Calu3 (cell line): Measurements from ENCODE around the gene OXSM. TPM values are rescaled to one million over a fixed set of nuclear protein-coding genes. Genes with fewer than 3 reads are reported as not detected.

Experiments used
- BruUV-seq: library from RNA; stranded (reverse); fragments of 400-500 nt; replicated peaks from 2 replicates; lab custom pipeline; 2021; lab: Mats Ljungman, UMichigan
- CTCF ChIA-PET: fragments of 300-600 bp; sonication (Branson Sonifier 250); formaldehyde crosslinking; loops from one replicate; lab custom pipeline; 2022; ENCODE audit warnings: antibody characterized with exemption; lab: Charles Lee
- DNase-seq: peaks from one replicate; pipeline ENCODE4 v3.0.0; 2022
- H3K27ac Mint-ChIP-seq: one replicate; pipeline ENCODE4 v1.8.0; 2022; ENCODE audit warnings: mixed read lengths; ENCODE audit not compliant: unreplicated experiment
- H3K27me3 Mint-ChIP-seq: one replicate; pipeline ENCODE4 v1.8.0; 2022; ENCODE audit warnings: mixed read lengths; ENCODE audit not compliant: unreplicated experiment
- H3K36me3 Mint-ChIP-seq: one replicate; pipeline ENCODE4 v1.8.0; 2022; ENCODE audit warnings: mild to moderate bottlenecking, moderate library complexity, mixed read lengths; ENCODE audit not compliant: insufficient read depth, unreplicated experiment
- H3K4me1 Mint-ChIP-seq: one replicate; pipeline ENCODE4 v1.8.0; 2022; ENCODE audit warnings: mild to moderate bottlenecking, low read depth, mixed read lengths; ENCODE audit not compliant: unreplicated experiment
- H3K4me3 Mint-ChIP-seq: one replicate; pipeline ENCODE4 v1.8.0; 2022; ENCODE audit warnings: mild to moderate bottlenecking, low read depth, moderate library complexity, mixed read lengths; ENCODE audit not compliant: unreplicated experiment
- H3K9me3 Mint-ChIP-seq: one replicate; pipeline ENCODE4 v1.8.0; 2022; ENCODE audit warnings: low read depth, mixed read lengths; ENCODE audit not compliant: unreplicated experiment
- intact Hi-C: fragments of 100-400 bp; cut with micrococcal nuclease; formaldehyde crosslinking; loops from one replicate; pipeline ENCODE4 v1.10.0; 2022; ENCODE audit not compliant: unreplicated experiment
- total RNA-seq: library from RNA; stranded (reverse); gene quantifications from 2 replicates; pipeline ENCODE4 v1.2.3, GENCODE V29; 2022
- TF ChIP-seq, protein P1 (sequence below): fragments of 200-600 bp; IDR thresholded peaks from one replicate; pipeline ENCODE4 v1.8.0; 2022; ENCODE audit warnings: antibody characterized with exemption; ENCODE audit not compliant: unreplicated experiment

The OXSM gene
- total RNA-seq, 1 experiment from 2014 or later, result 13.6 TPM

DNA sequence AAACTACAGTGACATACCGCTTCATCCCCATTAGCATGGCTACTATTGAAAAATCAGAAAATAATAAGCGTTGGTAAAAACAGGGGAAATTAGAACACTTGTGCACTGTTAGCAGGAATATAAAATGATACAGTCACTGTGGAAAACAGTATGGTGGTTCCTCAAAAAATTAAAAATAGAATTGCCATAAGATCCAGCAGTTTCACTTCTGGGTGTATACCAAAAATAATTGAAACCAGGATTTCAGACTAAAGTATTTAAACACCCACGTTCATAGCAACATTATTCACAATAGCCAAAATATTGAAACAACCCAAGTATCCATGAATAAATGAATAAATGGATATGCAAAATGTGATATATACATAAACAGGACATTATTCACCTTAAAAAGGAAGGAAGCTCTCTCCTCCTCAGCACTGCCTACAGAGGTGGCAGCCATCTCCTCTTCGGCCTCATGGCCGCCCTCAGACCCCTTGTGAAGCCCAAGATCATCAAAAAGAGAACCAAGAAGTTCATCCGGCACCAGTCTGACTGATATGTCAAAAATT is 40.8 kb upstream of the OXSM start:
- intact Hi-C loops, result no loop called here
- CTCF ChIA-PET, result no interaction called here
- Mint-ChIP-seq H3K4me1 (peaks cover 4% of the 10 kb centered on the region), H3K36me3 (no peaks in the 10 kb centered on the region), H3K9me3 (no peaks in the 10 kb centered on the region), H3K27me3 (no peaks in the 10 kb centered on the region), H3K4me3 (no peak overlapping the region), H3K27ac (no peak overlapping the region)
- no TSS peak for BruUV-seq
- TF ChIP-seq, protein P1, sequence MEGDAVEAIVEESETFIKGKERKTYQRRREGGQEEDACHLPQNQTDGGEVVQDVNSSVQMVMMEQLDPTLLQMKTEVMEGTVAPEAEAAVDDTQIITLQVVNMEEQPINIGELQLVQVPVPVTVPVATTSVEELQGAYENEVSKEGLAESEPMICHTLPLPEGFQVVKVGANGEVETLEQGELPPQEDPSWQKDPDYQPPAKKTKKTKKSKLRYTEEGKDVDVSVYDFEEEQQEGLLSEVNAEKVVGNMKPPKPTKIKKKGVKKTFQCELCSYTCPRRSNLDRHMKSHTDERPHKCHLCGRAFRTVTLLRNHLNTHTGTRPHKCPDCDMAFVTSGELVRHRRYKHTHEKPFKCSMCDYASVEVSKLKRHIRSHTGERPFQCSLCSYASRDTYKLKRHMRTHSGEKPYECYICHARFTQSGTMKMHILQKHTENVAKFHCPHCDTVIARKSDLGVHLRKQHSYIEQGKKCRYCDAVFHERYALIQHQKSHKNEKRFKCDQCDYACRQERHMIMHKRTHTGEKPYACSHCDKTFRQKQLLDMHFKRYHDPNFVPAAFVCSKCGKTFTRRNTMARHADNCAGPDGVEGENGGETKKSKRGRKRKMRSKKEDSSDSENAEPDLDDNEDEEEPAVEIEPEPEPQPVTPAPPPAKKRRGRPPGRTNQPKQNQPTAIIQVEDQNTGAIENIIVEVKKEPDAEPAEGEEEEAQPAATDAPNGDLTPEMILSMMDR, result no peak
- no peak for DNase-seq

DNA sequence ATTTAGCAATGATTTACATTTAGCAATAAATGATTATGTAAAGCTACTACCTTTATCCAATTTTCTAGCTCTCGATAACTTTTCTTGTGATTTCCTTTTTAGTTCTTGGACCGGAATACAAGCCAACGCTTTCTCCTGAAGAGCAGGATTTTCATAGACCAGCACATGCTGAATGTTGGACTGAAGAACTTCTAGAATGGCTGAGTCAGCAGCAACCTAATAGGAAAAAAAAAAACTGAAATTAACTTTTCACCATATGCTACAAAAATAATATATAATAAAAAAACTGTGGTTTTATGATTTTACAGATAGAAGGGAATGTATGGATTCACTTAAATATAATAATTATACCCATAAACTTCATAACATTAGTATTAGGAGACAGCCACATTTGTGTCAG is 38.8 kb upstream of the OXSM start:
- BruUV-seq, result no TSS peak
- no peaks in the 10 kb centered on the region for H3K27me3 Mint-ChIP-seq
- CTCF ChIA-PET, result interaction anchor here (0.7 kb wide), 1 partner anchor 218 kb away, joined by 3 read pairs; no protein-coding TSS in a partner anchor

DNA sequence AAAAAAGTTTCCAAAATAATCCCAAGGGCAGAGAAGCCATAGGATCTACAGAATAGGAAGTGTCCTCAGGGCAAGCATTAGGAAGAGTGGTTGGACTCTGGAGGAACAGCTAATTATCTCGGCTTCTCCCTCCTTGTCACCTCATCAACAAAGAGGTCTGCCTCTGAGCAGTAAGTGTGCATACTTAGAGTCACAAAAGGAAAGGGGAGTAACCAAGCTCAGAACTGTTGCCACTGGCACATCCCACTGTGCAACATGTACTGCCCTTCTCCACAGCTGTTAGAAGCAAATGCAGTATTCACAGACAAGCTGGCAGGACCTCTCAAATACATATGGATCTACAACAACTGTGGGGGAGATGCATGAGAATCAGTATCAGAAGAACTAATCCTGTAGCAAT is 38.2 kb upstream of the OXSM start:
- no TSS peak for BruUV-seq
- Mint-ChIP-seq H3K4me3 (no peak overlapping the region), H3K27me3 (no peaks in the 10 kb centered on the region), H3K9me3 (no peaks in the 10 kb centered on the region), H3K4me1 (peaks cover 12% of the 10 kb centered on the region), H3K27ac (no peak overlapping the region), H3K36me3 (no peaks in the 10 kb centered on the region)
- DNase-seq, result no peak
- TF ChIP-seq, protein P1, result no peak
- intact Hi-C loops, result no loop called here
- CTCF ChIA-PET, result interaction anchor here (2.0 kb wide), 1 partner anchor 32 kb away, joined by 5 read pairs; the partner anchor contains the start of gene NGLY1

More for the DNA sequence above, 38.8 kb upstream of the OXSM start:
- TF ChIP-seq, protein P1, result no peak
- Mint-ChIP-seq H3K4me3 (no peak overlapping the region), H3K27ac (no peak overlapping the region), H3K4me1 (peaks cover 12% of the 10 kb centered on the region), H3K9me3 (no peaks in the 10 kb centered on the region), H3K36me3 (no peaks in the 10 kb centered on the region)
- DNase-seq, result no peak
- intact Hi-C loops, result no loop called here

DNA sequence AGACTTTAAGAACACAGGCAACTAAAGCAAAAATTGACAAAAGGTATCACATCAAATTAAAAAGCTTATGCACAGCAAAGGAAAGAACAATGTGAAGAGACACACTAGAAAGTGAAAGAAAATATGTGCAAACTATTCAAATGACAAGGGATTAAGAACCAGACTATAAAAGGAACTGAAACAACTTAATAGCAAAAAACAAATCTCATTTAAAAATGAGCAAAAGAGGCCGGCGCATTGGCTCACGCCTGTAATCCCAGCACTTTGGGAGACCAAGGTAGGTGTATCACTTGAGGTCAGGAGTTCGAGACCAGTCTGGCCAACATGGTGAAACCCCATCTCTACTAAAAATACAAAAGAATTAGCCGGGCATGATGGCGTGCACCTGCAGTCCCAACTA is 21.0 kb upstream of the OXSM start:
- BruUV-seq, result no TSS peak
- Mint-ChIP-seq H3K4me1 (no peaks in the 10 kb centered on the region), H3K9me3 (peaks cover 5% of the 10 kb centered on the region), H3K4me3 (no peak overlapping the region), H3K36me3 (peaks cover under 1% of the 10 kb centered on the region), H3K27me3 (no peaks in the 10 kb centered on the region), H3K27ac (no peak overlapping the region)
- intact Hi-C loops, result no loop called here
- TF ChIP-seq, protein P1, result no peak
- no peak for DNase-seq
- CTCF ChIA-PET, result no interaction called here
